K562 (cell line): Measurements from ENCODE around the gene NR2F2. TPM values are rescaled to one million over a fixed set of nuclear protein-coding genes. Genes with fewer than 3 reads are reported as not detected.
A peak's percentile ranks its signal among the peaks of the same experiment; 100 is the strongest.

Experiments used
- BMI1 ChIP-seq: fragments of 150-350 bp; IDR thresholded peaks from 2 replicates; pipeline ENCODE4 v1.6.1; 2014; ENCODE audit warnings: low read length
- CBX3 ChIP-seq, 2 experiments: IDR thresholded peaks; 1 replicate in 1 of 2; 2 replicates in 1 of 2; pipeline ENCODE4 v1.6.1; 2012; ENCODE audit warnings: inconsistent platforms in 2 of 2, low read length in 2 of 2, borderline replicate concordance in 1 of 2, control low read depth in 1 of 2
- CUX1 ChIP-seq: fragments of 200-800 bp; sonication (Bioruptor generic); IDR thresholded peaks from 2 replicates; pipeline ENCODE4 v1.6.1; 2016; ENCODE audit warnings: missing genetic modification characterization, missing compliant biosample characterization
- DACH1 ChIP-seq: fragments of 450-650 bp; IDR thresholded peaks from 2 replicates; pipeline ENCODE4 v1.6.1; 2018; ENCODE audit not compliant: partially characterized antibody
- DNMT1 ChIP-seq: fragments of 450-650 bp; IDR thresholded peaks from 2 replicates; pipeline ENCODE4 v1.6.1; 2016; ENCODE audit warnings: antibody characterized with exemption, mild to moderate bottlenecking
- E2F1 ChIP-seq: sonication (generic); formaldehyde crosslinking; IDR thresholded peaks from 2 replicates; pipeline ENCODE4 v1.8.1; 2023; ENCODE audit warnings: mild to moderate bottlenecking, missing genetic modification reagents, moderate library complexity
- E2F5 ChIP-seq: sonication (generic); formaldehyde crosslinking; IDR thresholded peaks from 2 replicates; pipeline ENCODE4 v1.8.0; 2022; ENCODE audit warnings: mild to moderate bottlenecking, missing genetic modification reagents
- EP300 ChIP-seq: IDR thresholded peaks from 2 replicates; pipeline ENCODE4 v1.6.1; 2012; ENCODE audit warnings: low read length, improper control_type of control experiment
- HDAC1 ChIP-seq, 2 experiments: fragments of 450-650 bp; IDR thresholded peaks; 2 replicates each; pipeline ENCODE4 v1.6.1; 2016 to 2017; ENCODE audit warnings: inconsistent platforms in 1 of 2, mild to moderate bottlenecking in 1 of 2, moderate library complexity in 1 of 2
- KLF16 ChIP-seq: IDR thresholded peaks from 2 replicates; pipeline ENCODE4 v1.6.1; 2016; ENCODE audit warnings: antibody characterized with exemption
- MIER1 ChIP-seq: fragments of 450-650 bp; IDR thresholded peaks from 2 replicates; pipeline ENCODE4 v1.6.1; 2016; ENCODE audit warnings: antibody characterized with exemption, mild to moderate bottlenecking, low read depth
- MYC ChIP-seq, 2 experiments: fragments of 250-450 bp in 1 of 2; sonication (Bioruptor Pico) in 1 of 2; IDR thresholded peaks; 2 replicates each; pipeline versions ENCODE4 v1.5.1 to v1.6.1; 2012 to 2021; ENCODE audit warnings: low read depth in 2 of 2, borderline replicate concordance in 1 of 2, improper control_type of control experiment in 1 of 2, low read length in 1 of 2, mild to moderate bottlenecking in 1 of 2, moderate library complexity in 1 of 2
- NCOA2 ChIP-seq, 2 experiments: fragments of 450-650 bp; IDR thresholded peaks; 2 replicates each; pipeline ENCODE4 v1.6.1; 2018; ENCODE audit warnings: mild to moderate bottlenecking in 2 of 2, moderate library complexity in 1 of 2; ENCODE audit not compliant: partially characterized antibody in 2 of 2
- NCOA6 ChIP-seq: fragments of 450-650 bp; IDR thresholded peaks from 2 replicates; pipeline ENCODE4 v1.6.1; 2017; ENCODE audit warnings: mild to moderate bottlenecking
- NEUROD1 ChIP-seq: fragments of 150-350 bp; IDR thresholded peaks from 2 replicates; pipeline ENCODE4 v1.6.1; 2014; ENCODE audit warnings: borderline replicate concordance, low read length, low read depth; ENCODE audit not compliant: partially characterized antibody
- PHF21A ChIP-seq: fragments of 450-650 bp; IDR thresholded peaks from 2 replicates; pipeline ENCODE4 v1.6.1; 2017; ENCODE audit warnings: low read depth, borderline replicate concordance
- PRMT5 ChIP-seq: sonication (generic); formaldehyde crosslinking; IDR thresholded peaks from 2 replicates; pipeline ENCODE4 v1.5.0; 2020; ENCODE audit warnings: missing genetic modification reagents
- SOX6 ChIP-seq: fragments of 450-650 bp; IDR thresholded peaks from 2 replicates; pipeline ENCODE4 v1.6.1; 2014; ENCODE audit warnings: mild to moderate bottlenecking
- TBP ChIP-seq: optimal IDR thresholded peaks from 2 replicates; pipeline ENCODE3; 2011; ENCODE audit warnings: low read depth, low read length, improper control_type of control experiment
- YY1 ChIP-seq, 3 experiments: IDR thresholded peaks; 2 replicates each; pipeline ENCODE4 v1.6.1; 2011; ENCODE audit warnings: low read length in 2 of 3, mild to moderate bottlenecking in 2 of 3, moderate library complexity in 2 of 3, borderline replicate concordance in 1 of 3, control low read depth in 1 of 3, low read depth in 1 of 3; ENCODE audit not compliant: insufficient read depth in 3 of 3, insufficient replicate concordance in 2 of 3, control insufficient read depth in 1 of 3, insufficient read length in 1 of 3; ENCODE audit errors: extremely low read depth in 1 of 3
- ZNF324 ChIP-seq: fragments of 250-450 bp; sonication (Bioruptor Pico); IDR thresholded peaks from 2 replicates; pipeline ENCODE4 v1.4.0; 2020; ENCODE audit warnings: mild to moderate bottlenecking
- ZNF384 ChIP-seq: IDR thresholded peaks from 2 replicates; pipeline ENCODE4 v1.6.1; 2012; ENCODE audit warnings: low read depth, low read length, improper control_type of control experiment
- polyA plus RNA-seq, 8 experiments: library from polyadenylated mRNA; depleted of rRNA in 4 of 8; stranded (reverse) in 5 of 8; unstranded in 3 of 8; fragments of >200 nt; fragmentation: Nextera tagmentation in 2 of 8; fragmentation: Illumina TruSeq in 1 of 8; extraction: Ambion mirVana in 2 of 8; extraction: Trizol in 1 of 8; gene quantifications; 2 replicates each; pipeline versions ENCODE4 v1.2.1 to v1.2.3, GENCODE V29; 2011 to 2014; ENCODE audit warnings: inconsistent platforms in 1 of 8, missing spikeins in 1 of 8
- total RNA-seq, 7 experiments: library from RNA; depleted of rRNA in 6 of 7; stranded (reverse); fragments of >200 nt in 6 of 7; fragmentation: Illumina TruSeq in 2 of 7; extraction: Trizol in 2 of 7; gene quantifications; 2 replicates each; pipeline versions ENCODE4 v1.2.1 to v1.2.3, GENCODE V29; 2011 to 2021; ENCODE audit warnings: low replicate concordance in 1 of 7

Gene NR2F2
- total and polyA plus RNA-seq, 9 of the 15 experiments (the other 6 are each of a cell fraction or from before 2014, with no cell fraction given): 6.0 to 51.8 (median 11.1) TPM

GRCh38 chr15:96327155-96327741 is 3.3 kb upstream of the NR2F2 start (continued):
- no peak for TF ChIP-seq CUX1 (CRISPR knock-in tag)
- peak; percentile 66 for TF ChIP-seq TBP
- TF ChIP-seq E2F5 (CRISPR knock-in tag): no peak
- TF ChIP-seq KLF16: peak; percentile 50; the same call in 1 of the 2 replicates
- TF ChIP-seq MIER1: no peak
- peak in 1 of 2 experiments; percentile 79; a peak in 2 of 4 replicates for TF ChIP-seq HDAC1 (IDR thresholded peaks at IDR 0.05)
- no peak for TF ChIP-seq BMI1
- peak in 1 of 2 experiments; percentile 48; a peak in 1 of 3 replicates for TF ChIP-seq CBX3 (IDR thresholded peaks at IDR 0.05; ENCODE audit: borderline replicate concordance in 1 of 2, low read length in 2 of 2)
- TF ChIP-seq EP300: 0 out of 2 replicates have a peak, but pooled peaks have one; percentile 20
- TF ChIP-seq MYC (IDR thresholded peaks at IDR 0.05; ENCODE audit: low read depth, low read length): peak; percentile 52; the same call in 1 of the 2 replicates
- no peak for TF ChIP-seq MYC (CRISPR knock-in tag; IDR thresholded peaks at IDR 0.05; ENCODE audit: borderline replicate concordance, low read depth)
- TF ChIP-seq YY1 (IDR thresholded peaks at IDR 0.05; ENCODE audit: borderline replicate concordance in 1 of 3, control insufficient read depth in 1 of 3, extremely low read depth in 1 of 3, insufficient read depth in 3 of 3, insufficient read length in 1 of 3, insufficient replicate concordance in 2 of 3, low read depth in 1 of 3, low read length in 2 of 3): peak in 1 of 3 experiments; percentile 4
- no peak for TF ChIP-seq DNMT1
- TF ChIP-seq NCOA2 (IDR thresholded peaks at IDR 0.05; ENCODE audit: partially characterized antibody in 2 of 2): no peak
- TF ChIP-seq PRMT5 (CRISPR knock-in tag): no peak
- peak; percentile 72 for TF ChIP-seq ZNF384
- TF ChIP-seq E2F1 (CRISPR knock-in tag): no peak
- TF ChIP-seq DACH1: peak; percentile 23
- TF ChIP-seq NEUROD1: no peak
- TF ChIP-seq ZNF324: no peak
- no peak for TF ChIP-seq NCOA6
- no peak for TF ChIP-seq SOX6
- TF ChIP-seq PHF21A: peak; percentile 97
